Smooth muscle cell (in vitro differentiated cells): Measurements from ENCODE around the gene ZNF408. TPM values are rescaled to one million over a fixed set of nuclear protein-coding genes. Genes with fewer than 3 reads are reported as not detected.

Experiments used
- DNase-seq: peaks from one replicate; lab custom pipeline; 2025; ENCODE audit not compliant: unreplicated experiment; lab: John Stamatoyannopoulos, UW
- H2AFZ ChIP-seq: fragments of 200-600 bp; sonication (generic); 2 replicates; pipeline ENCODE4 v1.6.0; 2016; ENCODE audit warnings: antibody characterized with exemption, low read depth, mild to moderate bottlenecking
- H3F3A ChIP-seq: fragments of 200-600 bp; sonication (generic); 2 replicates; pipeline ENCODE4 v1.6.0; 2017; ENCODE audit warnings: antibody characterized with exemption, low read depth
- H3K27ac ChIP-seq: fragments of 200-600 bp; sonication (generic); 2 replicates; pipeline ENCODE4 v1.5.1; 2016; ENCODE audit warnings: low read depth, mild to moderate bottlenecking
- H3K27me3 ChIP-seq: fragments of 200-600 bp; sonication (generic); 2 replicates; pipeline ENCODE4 v1.6.1; 2016; ENCODE audit warnings: low read depth, mild to moderate bottlenecking
- H3K36me3 ChIP-seq: fragments of 200-600 bp; sonication (generic); 2 replicates; pipeline ENCODE4 v1.5.1; 2016; ENCODE audit warnings: low read depth
- H3K4me1 ChIP-seq: fragments of 200-600 bp; sonication (generic); 2 replicates; pipeline ENCODE4 v1.5.1; 2016; ENCODE audit warnings: low read depth
- H3K4me2 ChIP-seq: fragments of 200-600 bp; sonication (generic); 2 replicates; pipeline ENCODE4 v1.6.0; 2016; ENCODE audit warnings: mild to moderate bottlenecking
- H3K4me3 ChIP-seq: fragments of 200-600 bp; sonication (generic); 2 replicates; pipeline ENCODE4 v1.5.1; 2016; ENCODE audit warnings: mild to moderate bottlenecking
- H3K79me2 ChIP-seq: fragments of 200-600 bp; sonication (generic); 2 replicates; pipeline ENCODE4 v1.6.0; 2016; ENCODE audit warnings: low read depth, mild to moderate bottlenecking
- H3K9ac ChIP-seq: fragments of 200-600 bp; sonication (generic); 2 replicates; pipeline ENCODE4 v1.6.0; 2016; ENCODE audit warnings: low read depth
- H3K9me3 ChIP-seq: fragments of 200-600 bp; sonication (generic); replicated peaks from 2 replicates; pipeline ENCODE4 v1.5.1; 2016; ENCODE audit warnings: low read depth
- H4K20me1 ChIP-seq: fragments of 200-600 bp; sonication (generic); 2 replicates; pipeline ENCODE4 v1.6.0; 2016; ENCODE audit warnings: low read depth
- WGBS: methylation state at CpG from one replicate; pipeline ENCODE4 v1.1.7; 2016; ENCODE audit warnings: low lambda C conversion rate; 5-methylcytosine and 5-hydroxymethylcytosine counted together
- polyA plus RNA-seq: library from polyadenylated mRNA; unstranded; fragments of >200 nt; fragmentation: Nextera tagmentation; extraction: Ambion mirVana; gene quantifications from 2 replicates; pipeline ENCODE4 v1.2.1, GENCODE V29; 2016
- total RNA-seq: library from RNA; depleted of rRNA; stranded (reverse); fragments of >200 nt; gene quantifications from 2 replicates; pipeline ENCODE4 v1.2.3, GENCODE V29; 2014
- TF ChIP-seq, protein P1 (sequence below): fragments of 200-600 bp; sonication (generic); IDR thresholded peaks from 2 replicates; pipeline ENCODE4 v1.5.1; 2017; ENCODE audit warnings: borderline replicate concordance, mild to moderate bottlenecking, antibody characterized with exemption; ENCODE audit not compliant: insufficient read depth, poor library complexity, severe bottlenecking

Gene ZNF408
- total and polyA plus RNA-seq, 2 experiments from 2014 or later, result 6.2 to 15.8 TPM

DNA sequence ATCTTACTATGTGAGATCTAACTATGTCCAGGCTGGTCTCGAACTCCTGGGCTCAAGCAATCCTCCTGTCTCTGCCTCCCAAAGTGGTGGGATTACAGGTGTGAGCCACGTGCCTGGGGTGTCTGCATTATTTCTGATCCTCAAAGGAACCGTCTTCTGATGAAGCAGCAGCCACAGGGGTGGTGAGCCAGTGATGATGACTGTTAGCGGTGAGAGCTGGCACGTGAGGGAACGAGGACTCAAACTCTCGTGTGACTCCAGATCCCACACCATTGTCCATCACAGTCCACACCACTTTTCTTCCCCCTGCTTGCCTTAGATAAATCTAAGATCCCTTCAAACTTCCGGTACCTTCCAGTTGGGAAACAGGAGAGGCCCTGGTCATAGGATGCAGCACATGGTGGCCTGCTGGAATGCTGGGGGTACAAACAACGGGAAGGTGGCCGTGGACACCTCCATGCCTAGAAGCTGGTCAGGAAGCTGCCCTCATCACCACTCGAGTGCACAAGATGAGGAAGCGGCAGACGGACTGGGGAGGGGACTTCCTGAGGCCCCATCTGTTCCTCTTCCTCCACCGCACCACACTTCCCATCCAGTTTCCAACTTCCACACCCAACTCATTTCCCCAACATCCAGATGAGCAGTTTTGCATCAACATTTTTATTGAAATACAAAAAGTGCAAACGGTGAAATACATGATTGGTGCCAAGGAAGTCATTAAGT is 24.2 kb upstream of the ZNF408 start:
- Histone ChIP-seq H3K36me3 (no peaks in the 10 kb centered on the region), H3F3A (peaks cover 18% of the 10 kb centered on the region), H2AFZ (no peak overlapping the region), H3K27me3 (no peaks in the 10 kb centered on the region), H3K79me2 (no peaks in the 10 kb centered on the region), H3K27ac (peak overlapping the region; percentile 77), H3K9ac (no peak overlapping the region), H4K20me1 (no peaks in the 10 kb centered on the region), H3K9me3 (no peaks in the 10 kb centered on the region), H3K4me1 (peaks cover 21% of the 10 kb centered on the region), H3K4me3 (no peak overlapping the region), H3K4me2 (no peak overlapping the region)
- 91% methylated on average over 15 of the region's 15 CpGs for WGBS
- TF ChIP-seq, protein P1, sequence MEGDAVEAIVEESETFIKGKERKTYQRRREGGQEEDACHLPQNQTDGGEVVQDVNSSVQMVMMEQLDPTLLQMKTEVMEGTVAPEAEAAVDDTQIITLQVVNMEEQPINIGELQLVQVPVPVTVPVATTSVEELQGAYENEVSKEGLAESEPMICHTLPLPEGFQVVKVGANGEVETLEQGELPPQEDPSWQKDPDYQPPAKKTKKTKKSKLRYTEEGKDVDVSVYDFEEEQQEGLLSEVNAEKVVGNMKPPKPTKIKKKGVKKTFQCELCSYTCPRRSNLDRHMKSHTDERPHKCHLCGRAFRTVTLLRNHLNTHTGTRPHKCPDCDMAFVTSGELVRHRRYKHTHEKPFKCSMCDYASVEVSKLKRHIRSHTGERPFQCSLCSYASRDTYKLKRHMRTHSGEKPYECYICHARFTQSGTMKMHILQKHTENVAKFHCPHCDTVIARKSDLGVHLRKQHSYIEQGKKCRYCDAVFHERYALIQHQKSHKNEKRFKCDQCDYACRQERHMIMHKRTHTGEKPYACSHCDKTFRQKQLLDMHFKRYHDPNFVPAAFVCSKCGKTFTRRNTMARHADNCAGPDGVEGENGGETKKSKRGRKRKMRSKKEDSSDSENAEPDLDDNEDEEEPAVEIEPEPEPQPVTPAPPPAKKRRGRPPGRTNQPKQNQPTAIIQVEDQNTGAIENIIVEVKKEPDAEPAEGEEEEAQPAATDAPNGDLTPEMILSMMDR, result no peak
- DNase-seq, result no peak

DNA sequence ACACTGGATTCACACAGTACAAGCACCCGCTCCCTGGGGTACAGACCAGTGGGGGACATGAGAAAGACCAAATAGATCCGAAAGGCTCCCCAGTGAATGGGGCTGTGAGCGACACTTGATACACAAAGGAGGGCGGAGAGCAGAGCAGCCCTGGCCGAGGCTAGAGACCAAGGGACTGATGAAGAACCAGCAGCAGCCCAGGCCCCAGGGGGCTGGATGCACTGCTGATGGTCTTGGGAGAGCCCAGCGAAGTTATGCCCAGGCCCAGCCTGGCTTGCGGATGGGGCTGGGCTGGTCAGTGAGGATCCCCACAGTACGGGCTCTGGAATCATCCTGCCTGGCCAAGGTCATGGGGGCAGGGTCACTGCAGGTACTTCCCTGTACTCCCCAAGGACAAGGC is 23.7 kb upstream of the ZNF408 start:
- no peaks in the 10 kb centered on the region for H3K36me3 ChIP-seq
- no peak overlapping the region for H3K9ac ChIP-seq
- H3K4me3 ChIP-seq, result no peak overlapping the region
- peaks cover 21% of the 10 kb centered on the region for H3K4me1 ChIP-seq
- TF ChIP-seq, protein P1, result no peak
- no peak for DNase-seq
- H3F3A ChIP-seq, result peaks cover 18% of the 10 kb centered on the region
- WGBS, result 94% methylated on average over 8 of the region's 8 CpGs
- no peaks in the 10 kb centered on the region for H3K9me3 ChIP-seq
- H4K20me1 ChIP-seq, result no peaks in the 10 kb centered on the region
- no peak overlapping the region for H2AFZ ChIP-seq
- no peak overlapping the region for H3K4me2 ChIP-seq
- no peaks in the 10 kb centered on the region for H3K27me3 ChIP-seq
- H3K79me2 ChIP-seq, result no peaks in the 10 kb centered on the region
- H3K27ac ChIP-seq, result peak overlapping the region; percentile 77

DNA sequence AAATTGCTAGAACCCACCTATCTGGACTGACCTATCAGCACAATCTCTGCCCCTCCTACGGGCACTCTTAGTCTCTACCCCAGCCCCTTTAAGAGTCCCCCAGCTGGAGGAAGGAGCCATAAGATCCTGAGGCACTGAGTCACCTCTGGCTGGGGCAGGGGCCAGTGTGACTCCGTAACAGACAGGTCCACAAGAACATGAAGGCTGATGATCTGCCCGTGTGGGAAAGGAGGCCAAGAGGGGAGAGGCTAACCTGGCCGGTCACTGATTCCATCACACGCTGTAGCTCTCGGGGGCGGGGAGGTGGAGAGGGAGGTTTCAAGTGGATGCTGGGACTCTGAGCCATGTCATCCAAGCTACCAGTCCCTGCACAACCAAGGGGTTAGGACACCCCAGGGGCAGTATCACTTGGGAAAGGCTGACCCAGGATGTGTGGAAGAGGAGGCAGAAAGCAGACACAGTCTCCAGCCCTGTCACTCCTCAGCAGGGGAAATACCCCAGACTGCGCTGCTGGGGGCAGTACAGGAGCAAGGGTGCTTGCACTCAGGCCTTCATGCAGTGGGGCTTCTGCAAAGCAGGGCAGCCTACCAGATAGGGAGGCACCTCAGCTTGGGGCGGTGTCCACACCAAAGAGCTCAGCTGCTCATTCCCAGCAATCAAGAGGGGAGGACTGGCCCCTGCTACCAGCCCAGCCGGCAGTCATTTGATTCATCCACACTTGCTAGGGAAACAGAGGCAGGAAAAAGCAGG is 22.7 kb upstream of the ZNF408 start:
- H4K20me1 ChIP-seq, result peaks cover 3% of the 10 kb centered on the region
- no peaks in the 10 kb centered on the region for H3K79me2 ChIP-seq
- no peak overlapping the region for H3K4me3 ChIP-seq
- H3K4me1 ChIP-seq, result peaks cover 21% of the 10 kb centered on the region
- H3K36me3 ChIP-seq, result no peaks in the 10 kb centered on the region
- no peak overlapping the region for H3K9ac ChIP-seq
- no peak for DNase-seq
- WGBS, result 75% methylated on average over 10 of the region's 10 CpGs
- peak overlapping the region; percentile 19 for H3K27ac ChIP-seq
- H3K9me3 ChIP-seq, result no peaks in the 10 kb centered on the region
- TF ChIP-seq, protein P1, result no peak
- no peaks in the 10 kb centered on the region for H3K27me3 ChIP-seq
- H3K4me2 ChIP-seq, result no peak overlapping the region
- peaks cover 18% of the 10 kb centered on the region for H3F3A ChIP-seq
- no peak overlapping the region for H2AFZ ChIP-seq
